ENCODE data around the gene INHBC.

The INHBC gene

GRCh38 chr12:57485695-57486094, 51.1 kb downstream of the INHBC start:
- H3K9me3 ChIP-seq (ENCODE audit: insufficient read depth, low read length): no peaks in the 10 kb centered on the region
- no peaks in the 10 kb centered on the region for H4K20me1 ChIP-seq (ENCODE audit: low read depth, low read length)
- H3K4me2 ChIP-seq (ENCODE audit: low read depth, low read length, poor library complexity, severe bottlenecking): no peak overlapping the region
- H3K27ac ChIP-seq (ENCODE audit: low read depth, low read length): no peak overlapping the region
- peaks cover 4% of the 10 kb centered on the region; the same call in 1 of the 2 replicates for H3F3A ChIP-seq (ENCODE audit: insufficient read depth)
- no peak for TF ChIP-seq CTCF (IDR thresholded peaks at IDR 0.05; ENCODE audit: insufficient read depth, low read length, poor library complexity, severe bottlenecking)
- TF ChIP-seq EZH2phosphoT487 (conservative IDR thresholded peaks at IDR 0.05; ENCODE audit: low read length): no peak
- H2AFZ ChIP-seq (ENCODE audit: low read depth, low read length, severe bottlenecking): no peak overlapping the region
- H3K9ac ChIP-seq (ENCODE audit: low read length): no peak overlapping the region
- H3K79me2 ChIP-seq (ENCODE audit: insufficient read depth, low read length): peaks cover 26% of the 10 kb centered on the region
- H3K36me3 ChIP-seq (ENCODE audit: low read length): no peaks in the 10 kb centered on the region; the same call in 1 of the 2 replicates
- H3K9me2 ChIP-seq (replicated peaks; ENCODE audit: insufficient read depth, low read length): no peaks in the 10 kb centered on the region
- H3K4me3 ChIP-seq (ENCODE audit: insufficient read depth, low read length, poor library complexity, severe bottlenecking): no peak overlapping the region
- no peaks in the 10 kb centered on the region for H3K27me3 ChIP-seq (ENCODE audit: low read length)

- peak overlapping the region; percentile 75 for H2AFZ ChIP-seq (ENCODE audit: low read depth, low read length, severe bottlenecking)
Measured at GRCh38 chr12:57487055-57487596, 52.5 kb downstream of the INHBC start.

GRCh38 chr12:57487597-57488401, 53.2 kb downstream of the INHBC start, which contains the start of gene MARS1:
Gene MARS1, plus strand, starts transcription at chr12:57488068. Its CDS starts 23 bp downstream, at chr12:57488091.
- H3K4me3 ChIP-seq (ENCODE audit: insufficient read depth, low read length, poor library complexity, severe bottlenecking): peak within 1 kb of the TSS; percentile 78
- H3K27me3 ChIP-seq (ENCODE audit: low read length): no peaks in the 10 kb centered on the region
- peaks cover 14% of the 10 kb centered on the region for H3K36me3 ChIP-seq (ENCODE audit: low read length)
- H3K4me2 ChIP-seq (ENCODE audit: low read depth, low read length, poor library complexity, severe bottlenecking): peak within 1 kb of the TSS; percentile 81
- peak within 1 kb of the TSS; percentile 51 for H3K27ac ChIP-seq (ENCODE audit: low read depth, low read length)
- no peaks in the 10 kb centered on the region for H3K9me3 ChIP-seq (ENCODE audit: insufficient read depth, low read length)
- H3F3A ChIP-seq (ENCODE audit: insufficient read depth): 0 out of 2 replicates have a peak, but pooled peaks cover 3% of the 10 kb centered on the region
- H3K79me2 ChIP-seq (ENCODE audit: insufficient read depth, low read length): peaks cover 30% of the 10 kb centered on the region
- no peaks in the 10 kb centered on the region for H4K20me1 ChIP-seq (ENCODE audit: low read depth, low read length)
- H3K9me2 ChIP-seq (replicated peaks; ENCODE audit: insufficient read depth, low read length): no peaks in the 10 kb centered on the region
- TF ChIP-seq EZH2phosphoT487 (conservative IDR thresholded peaks at IDR 0.05; ENCODE audit: low read length) (no peak), CTCF (IDR thresholded peaks at IDR 0.05; ENCODE audit: insufficient read depth, low read length, poor library complexity, severe bottlenecking) (peak; percentile 24)
- H2AFZ ChIP-seq (ENCODE audit: low read depth, low read length, severe bottlenecking): peak within 1 kb of the TSS; percentile 75
- peak within 1 kb of the TSS; percentile 82 for H3K9ac ChIP-seq (ENCODE audit: low read length)

More at GRCh38 chr12:57487055-57487596, 52.5 kb downstream of the INHBC start:
- peaks cover 30% of the 10 kb centered on the region for H3K79me2 ChIP-seq (ENCODE audit: insufficient read depth, low read length)
- H3F3A ChIP-seq (ENCODE audit: insufficient read depth): no peaks in the 10 kb centered on the region
- H3K9me2 ChIP-seq (replicated peaks; ENCODE audit: insufficient read depth, low read length): no peaks in the 10 kb centered on the region
- H3K27me3 ChIP-seq (ENCODE audit: low read length): no peaks in the 10 kb centered on the region
- H3K4me3 ChIP-seq (ENCODE audit: insufficient read depth, low read length, poor library complexity, severe bottlenecking): peak overlapping the region; percentile 23
- peaks cover 10% of the 10 kb centered on the region for H3K36me3 ChIP-seq (ENCODE audit: low read length)
- H4K20me1 ChIP-seq (ENCODE audit: low read depth, low read length): no peaks in the 10 kb centered on the region
- peak overlapping the region; percentile 50 for H3K4me2 ChIP-seq (ENCODE audit: low read depth, low read length, poor library complexity, severe bottlenecking)
- TF ChIP-seq CTCF (IDR thresholded peaks at IDR 0.05; ENCODE audit: insufficient read depth, low read length, poor library complexity, severe bottlenecking): no peak
- TF ChIP-seq EZH2phosphoT487 (conservative IDR thresholded peaks at IDR 0.05; ENCODE audit: low read length): no peak
- H3K9ac ChIP-seq (ENCODE audit: low read length): no peak overlapping the region
- no peaks in the 10 kb centered on the region for H3K9me3 ChIP-seq (ENCODE audit: insufficient read depth, low read length)
- no peak overlapping the region for H3K27ac ChIP-seq (ENCODE audit: low read depth, low read length)

Data from SU-DHL-6 (cell line).